Neuronal stem cell (in vitro differentiated cells): ENCODE results near the gene LRRC71.

ENCODE experiments used
- DNase-seq: peaks from one replicate; pipeline ENCODE4 v3.0.0-alpha.2; 2013; ENCODE audit warnings: low spot score
- H2AFZ ChIP-seq: one replicate; pipeline ENCODE4 v1.6.1; 2013; ENCODE audit warnings: mild to moderate bottlenecking, low read length, inconsistent platforms
- H2AK5ac ChIP-seq: 2 replicates; pipeline ENCODE4 v1.6.1; 2013; ENCODE audit warnings: low read depth, mild to moderate bottlenecking, inconsistent platforms, low read length, moderate library complexity, mixed read lengths
- H2BK120ac ChIP-seq: 2 replicates; pipeline ENCODE4 v1.6.1; 2013; ENCODE audit warnings: low read depth, mild to moderate bottlenecking, inconsistent platforms, low read length, moderate library complexity, mixed read lengths
- H2BK12ac ChIP-seq: one replicate; pipeline ENCODE4 v1.6.1; 2013; ENCODE audit warnings: low read length, inconsistent platforms
- H2BK15ac ChIP-seq: 2 replicates; pipeline ENCODE4 v1.6.1; 2013; ENCODE audit warnings: mild to moderate bottlenecking, low read length, inconsistent platforms, mixed read lengths
- H2BK5ac ChIP-seq: one replicate; pipeline ENCODE4 v1.6.1; 2013; ENCODE audit warnings: inconsistent platforms, mild to moderate bottlenecking, low read length, moderate library complexity
- H3K14ac ChIP-seq: one replicate; pipeline ENCODE4 v1.6.1; 2013; ENCODE audit warnings: low read length, inconsistent platforms
- H3K18ac ChIP-seq: 2 replicates; pipeline ENCODE4 v1.6.1; 2013; ENCODE audit warnings: low read length, inconsistent platforms
- H3K23ac ChIP-seq: 2 replicates; pipeline ENCODE4 v1.6.1; 2013; ENCODE audit warnings: low read depth, mild to moderate bottlenecking, mixed read lengths, low read length, inconsistent platforms; ENCODE audit not compliant: poor library complexity
- H3K27ac ChIP-seq: replicated peaks from 3 replicates; pipeline ENCODE4 v1.5.1; 2013; ENCODE audit warnings: low read length, inconsistent platforms
- H3K27me3 ChIP-seq, 3 experiments: 2 replicates each; pipeline ENCODE4 v1.6.1; 2013; ENCODE audit warnings: low read length in 3 of 3, mild to moderate bottlenecking in 2 of 3, inconsistent platforms in 1 of 3, low read depth in 1 of 3, mixed read lengths in 1 of 3, moderate library complexity in 1 of 3; ENCODE audit not compliant: control insufficient read depth in 3 of 3, insufficient read depth in 3 of 3
- H3K36me3 ChIP-seq, 2 donors: replicated peaks in 1 of 2; 2 replicates each; pipeline ENCODE4 v1.6.1; 2013; ENCODE audit warnings: low read length in 2 of 2; ENCODE audit not compliant: control insufficient read depth in 2 of 2, insufficient read depth in 2 of 2
- H3K4ac ChIP-seq: 2 replicates; pipeline ENCODE4 v1.6.1; 2013; ENCODE audit warnings: inconsistent platforms, mild to moderate bottlenecking, low read length, moderate library complexity
- H3K4me1 ChIP-seq, 2 donors: 1 replicate in 1 of 2; 2 replicates in 1 of 2; pipeline ENCODE4 v1.6.1; 2013; ENCODE audit warnings: low read length in 2 of 2, low read depth in 1 of 2; ENCODE audit not compliant: control insufficient read depth in 2 of 2, insufficient read depth in 1 of 2
- H3K4me2 ChIP-seq: one replicate; pipeline ENCODE4 v1.6.1; 2013; ENCODE audit warnings: mild to moderate bottlenecking, low read length, inconsistent platforms; ENCODE audit not compliant: insufficient read depth, poor library complexity, severe bottlenecking
- H3K4me3 ChIP-seq, 2 donors: 2 replicates each; pipeline ENCODE4 v1.5.1; 2013; ENCODE audit warnings: low read length in 2 of 2, mild to moderate bottlenecking in 2 of 2, inconsistent platforms in 1 of 2, moderate library complexity in 1 of 2
- H3K79me1 ChIP-seq: one replicate; pipeline ENCODE4 v1.6.1; 2013; ENCODE audit warnings: low read depth, mild to moderate bottlenecking, inconsistent platforms, low read length, moderate library complexity
- H3K9ac ChIP-seq: one replicate; pipeline ENCODE4 v1.6.1; 2013; ENCODE audit warnings: mild to moderate bottlenecking, low read depth, low read length, inconsistent platforms; ENCODE audit not compliant: poor library complexity
- H3K9me3 ChIP-seq, 2 donors: replicated peaks in 1 of 2; 2 replicates each; pipeline versions ENCODE3 to v1.6.1; 2013; ENCODE audit warnings: low read length in 2 of 2, mild to moderate bottlenecking in 2 of 2, inconsistent platforms in 1 of 2, low read depth in 1 of 2, mixed read lengths in 1 of 2, moderate library complexity in 1 of 2; ENCODE audit not compliant: control insufficient read depth in 2 of 2, insufficient read depth in 1 of 2
- H4K8ac ChIP-seq: one replicate; pipeline ENCODE4 v1.6.1; 2013; ENCODE audit warnings: low read depth, mild to moderate bottlenecking, inconsistent platforms, low read length, moderate library complexity
- H4K91ac ChIP-seq: one replicate; pipeline ENCODE4 v1.6.1; 2013; ENCODE audit warnings: low read length, low read depth, mild to moderate bottlenecking, inconsistent platforms; ENCODE audit not compliant: poor library complexity
- WGBS, 2 donors: extraction: QIAGEN DNeasy Blood & Tissue Kit; methylation state at CpG; one replicate each; pipeline ENCODE4 v1.1.7; 2013; ENCODE audit warnings: missing lambda C conversion rate in 2 of 2, mixed read lengths in 1 of 2; ENCODE audit not compliant: insufficient read length in 2 of 2, insufficient replicate concordance in 1 of 2; ENCODE audit errors: extremely low coverage in 2 of 2; 5-methylcytosine and 5-hydroxymethylcytosine counted together

Gene LRRC71

DNA sequence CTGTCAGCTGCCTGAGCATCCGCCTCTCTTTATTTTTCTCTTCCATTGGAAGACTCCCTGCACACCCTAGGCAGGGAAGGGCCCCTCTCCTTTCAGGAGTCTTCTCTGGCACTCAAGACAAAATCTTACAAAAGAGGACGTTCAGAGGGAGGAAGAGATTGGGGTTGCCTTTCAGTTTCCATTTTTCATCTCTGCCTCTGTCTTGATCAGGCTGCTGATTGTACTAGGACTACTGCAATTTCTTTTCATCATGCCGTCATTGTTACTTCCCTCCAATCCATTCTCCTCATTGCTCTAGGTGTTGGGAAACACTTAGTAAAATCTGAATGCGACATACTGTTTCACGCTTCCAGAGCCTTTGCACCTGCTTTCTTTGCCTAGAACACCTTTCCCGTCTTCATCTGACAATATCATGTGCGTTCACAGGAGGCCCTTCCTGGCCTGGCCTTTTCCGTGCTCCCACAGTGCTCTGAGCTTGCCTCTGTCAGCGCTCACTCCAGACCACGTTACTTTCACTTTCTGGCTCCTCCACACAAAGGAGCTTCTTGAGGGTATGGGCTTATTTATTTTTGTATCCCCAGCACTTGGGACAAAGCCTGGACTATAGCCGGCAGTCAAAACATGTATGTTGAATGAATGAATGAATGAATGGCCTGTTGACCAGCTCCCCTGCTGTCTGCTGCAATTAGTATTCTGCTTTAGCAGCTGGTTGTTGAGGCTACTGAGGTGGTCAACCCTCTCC, 10.9 kb downstream of the LRRC71 start:
- Histone ChIP-seq H3K27me3 (peaks cover 10 to 34% (median 23%) of the 10 kb centered on the region in 3 experiments), H2BK12ac (no peak overlapping the region), H2AK5ac (no peak overlapping the region), H3K4me2 (no peak overlapping the region), H3K4me1 (peaks cover 3 to 9% of the 10 kb centered on the region in 2 donors), H3K9ac (no peak overlapping the region), H3K4me3 (no peak overlapping the region), H2BK5ac (no peak overlapping the region), H2BK15ac (no peak overlapping the region), H3K4ac (no peak overlapping the region), H3K79me1 (no peaks in the 10 kb centered on the region), H2AFZ (no peak overlapping the region), H2BK120ac (no peak overlapping the region), H3K27ac (no peak overlapping the region), H3K23ac (no peak overlapping the region), H3K14ac (no peak overlapping the region), H4K91ac (no peak overlapping the region), H3K36me3 (peaks cover 7 to 27% of the 10 kb centered on the region in 2 donors), H3K18ac (no peak overlapping the region), H4K8ac (no peak overlapping the region), H3K9me3 (no peaks in the 10 kb centered on the region)
- no peak for DNase-seq
- no CpG with 5 or more reads among the region's 11 CpGs for WGBS, 2 donors

DNA sequence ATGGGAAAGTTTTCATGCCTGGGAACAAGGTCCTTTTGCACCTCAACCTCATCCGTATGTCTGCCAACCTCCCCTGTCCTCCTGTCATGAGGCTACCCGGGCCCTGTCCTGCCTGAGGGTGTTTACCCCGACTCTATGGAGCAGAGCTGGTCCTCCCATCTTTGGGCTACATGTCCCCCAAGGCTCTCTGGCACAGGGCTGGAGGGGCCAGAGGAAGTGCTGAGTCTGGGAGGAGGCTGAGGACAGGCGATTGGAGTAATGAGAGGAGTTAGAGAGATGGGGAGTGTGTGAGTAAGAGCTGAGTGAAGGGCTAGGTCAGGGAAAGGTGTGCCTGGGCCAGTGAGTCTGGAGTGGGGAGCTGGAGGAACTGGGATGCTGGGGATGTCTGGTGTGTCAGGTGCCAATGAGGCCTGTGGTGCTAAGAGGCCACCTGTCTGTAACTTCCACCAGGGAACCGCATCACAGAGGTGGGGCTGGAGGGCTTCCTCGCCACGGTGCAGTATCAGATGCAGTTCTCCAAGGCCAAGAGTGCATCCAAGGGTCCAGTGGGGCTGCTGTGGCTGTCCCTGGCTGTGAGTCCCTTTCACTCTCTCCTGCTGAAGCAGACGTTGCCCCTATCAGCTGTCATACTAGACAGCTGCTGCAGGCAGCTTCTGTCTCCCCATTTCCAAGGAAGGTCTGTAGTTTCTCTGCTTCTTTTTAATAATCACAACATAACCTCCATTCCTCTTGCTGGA, 11.7 kb downstream of the LRRC71 start:
- Histone ChIP-seq H2AK5ac (no peak overlapping the region), H2AFZ (no peak overlapping the region), H3K27ac (no peak overlapping the region), H3K36me3 (peaks cover 12 to 34% of the 10 kb centered on the region in 2 donors), H4K91ac (no peak overlapping the region), H3K18ac (peak overlapping the region; percentile 15), H3K14ac (no peak overlapping the region), H3K79me1 (no peaks in the 10 kb centered on the region), H3K23ac (no peak overlapping the region), H3K4ac (no peak overlapping the region), H2BK12ac (no peak overlapping the region), H3K4me2 (no peak overlapping the region), H3K9me3 (no peaks in the 10 kb centered on the region), H4K8ac (no peak overlapping the region), H3K9ac (peak overlapping the region; percentile 4), H3K4me3 (no peak overlapping the region), H3K27me3 (peaks cover 4 to 26% (median 15%) of the 10 kb centered on the region in 3 experiments), H3K4me1 (peaks cover 3 to 8% of the 10 kb centered on the region in 2 donors), H2BK5ac (no peak overlapping the region), H2BK15ac (no peak overlapping the region), H2BK120ac (no peak overlapping the region)
- 100% methylated on average over 1 of the region's 8 CpGs; no CpG with 5 or more reads in 1 of the 2 donors for WGBS, 2 donors
- no peak for DNase-seq

DNA sequence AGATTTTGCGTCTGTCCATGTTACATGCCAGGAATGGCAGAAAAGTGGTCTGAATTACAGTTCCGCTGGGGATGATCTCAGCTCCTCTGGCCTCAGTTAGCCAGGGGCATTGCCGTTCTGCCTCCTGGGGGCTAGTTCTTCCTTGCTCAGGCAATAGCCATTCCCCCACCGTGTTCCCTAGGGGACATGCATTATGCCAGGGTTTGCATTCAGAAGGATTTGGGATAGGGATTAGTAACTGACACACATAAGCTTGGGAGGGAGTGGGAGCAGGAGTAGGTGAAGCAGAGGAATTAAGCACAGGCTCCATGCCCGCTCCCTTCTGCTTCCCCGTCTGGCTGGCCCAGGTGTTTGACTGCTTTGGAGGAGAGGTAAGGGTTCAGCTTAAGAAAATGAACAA, 12.7 kb downstream of the LRRC71 start:
- no peak overlapping the region for H3K4ac ChIP-seq
- H2BK15ac ChIP-seq, result no peak overlapping the region
- H3K79me1 ChIP-seq, result no peaks in the 10 kb centered on the region
- H3K27me3 ChIP-seq, result peaks cover 0 to 16% (median 6%) of the 10 kb centered on the region in 3 experiments
- WGBS, 2 donors, result no CpG with 5 or more reads among the region's 6 CpGs
- no peak overlapping the region for H3K27ac ChIP-seq
- H3K9me3 ChIP-seq, result no peaks in the 10 kb centered on the region
- H2AK5ac ChIP-seq, result no peak overlapping the region
- no peak overlapping the region for H3K4me2 ChIP-seq
- H3K23ac ChIP-seq, result no peak overlapping the region
- DNase-seq, result no peak
- no peak overlapping the region for H4K91ac ChIP-seq
- H3K36me3 ChIP-seq, result peaks cover 15 to 44% of the 10 kb centered on the region in 2 donors
- no peak overlapping the region for H3K4me3 ChIP-seq
- no peak overlapping the region for H3K18ac ChIP-seq
- H4K8ac ChIP-seq, result no peak overlapping the region
- no peak overlapping the region for H2BK12ac ChIP-seq
- H2BK120ac ChIP-seq, result no peak overlapping the region
- no peak overlapping the region for H3K14ac ChIP-seq
- H2BK5ac ChIP-seq, result no peak overlapping the region
- H3K4me1 ChIP-seq, result peaks cover 1 to 4% of the 10 kb centered on the region in 2 donors
- H3K9ac ChIP-seq, result no peak overlapping the region
- H2AFZ ChIP-seq, result no peak overlapping the region

DNA sequence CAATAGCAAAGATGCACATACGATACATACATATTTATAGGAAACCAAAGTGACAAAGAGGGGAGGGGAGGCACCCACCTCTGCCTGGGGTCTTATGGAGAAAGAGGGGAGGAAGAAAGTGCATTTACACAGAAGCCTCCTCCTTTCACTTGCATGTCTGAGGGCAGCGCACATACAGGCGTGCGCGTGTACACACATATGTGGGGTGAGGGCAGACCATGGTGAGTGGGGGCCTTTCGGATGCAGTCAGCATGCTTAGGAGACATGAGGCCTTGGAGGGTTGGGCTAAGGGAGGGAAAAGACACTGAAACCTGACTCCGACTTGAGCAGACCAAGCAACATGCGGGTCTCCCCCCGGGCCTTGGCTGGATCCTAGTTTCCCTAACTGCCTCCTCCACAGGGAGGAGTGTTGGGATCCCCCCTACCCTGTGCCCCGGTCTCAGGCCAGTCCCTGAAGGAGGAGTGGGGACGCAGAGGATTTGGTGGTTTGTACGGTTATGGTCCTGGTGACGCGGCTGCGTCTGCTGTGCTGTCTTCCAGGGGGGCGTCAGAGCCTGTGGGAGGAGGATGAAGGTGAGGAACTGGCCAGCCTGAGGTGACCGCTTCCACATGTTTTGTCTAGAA, 15.2 kb downstream of the LRRC71 start:
- H3K4me1 ChIP-seq, result peaks cover 1 to 4% of the 10 kb centered on the region in 2 donors

More for the DNA sequence above, 15.2 kb downstream of the LRRC71 start:
- Histone ChIP-seq H2BK5ac (peak overlapping the region; percentile 12), H2AFZ (no peak overlapping the region), H3K18ac (no peak overlapping the region), H3K27me3 (no peaks in the 10 kb centered on the region), H3K4me2 (no peak overlapping the region), H3K9ac (no peak overlapping the region), H2BK120ac (no peak overlapping the region), H2BK15ac (no peak overlapping the region), H3K36me3 (peaks cover 35 to 69% of the 10 kb centered on the region in 2 donors), H4K91ac (no peak overlapping the region), H3K27ac (no peak overlapping the region), H4K8ac (no peak overlapping the region), H2BK12ac (no peak overlapping the region), H3K9me3 (no peaks in the 10 kb centered on the region), H3K14ac (no peak overlapping the region), H3K79me1 (no peaks in the 10 kb centered on the region), H3K23ac (no peak overlapping the region), H3K4ac (no peak overlapping the region), H2AK5ac (no peak overlapping the region), H3K4me3 (no peak overlapping the region)
- no peak for DNase-seq
- no CpG with 5 or more reads among the region's 17 CpGs for WGBS, 2 donors
